Measurements from ENCODE around the gene IREB2.

DNA sequence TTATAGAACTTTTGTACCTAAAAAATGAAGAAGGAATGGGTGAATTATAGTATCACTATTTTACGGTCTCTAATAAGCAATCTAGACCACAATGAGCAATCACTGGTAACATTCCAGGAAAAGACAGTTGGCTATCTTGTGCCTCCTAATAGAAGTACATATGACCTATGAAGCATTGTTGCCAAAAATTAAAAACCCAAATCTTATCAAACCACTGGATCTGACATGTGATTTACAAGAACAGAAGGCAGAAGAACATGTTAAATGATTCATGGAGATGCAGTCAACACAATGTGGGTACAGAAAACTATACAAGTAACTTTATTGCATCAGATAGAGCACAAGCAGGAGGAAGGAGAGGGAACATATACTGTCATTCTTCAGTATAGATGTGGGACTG is 54.9 kb downstream of the IREB2 start:
- TF ChIP-seq, protein P1, sequence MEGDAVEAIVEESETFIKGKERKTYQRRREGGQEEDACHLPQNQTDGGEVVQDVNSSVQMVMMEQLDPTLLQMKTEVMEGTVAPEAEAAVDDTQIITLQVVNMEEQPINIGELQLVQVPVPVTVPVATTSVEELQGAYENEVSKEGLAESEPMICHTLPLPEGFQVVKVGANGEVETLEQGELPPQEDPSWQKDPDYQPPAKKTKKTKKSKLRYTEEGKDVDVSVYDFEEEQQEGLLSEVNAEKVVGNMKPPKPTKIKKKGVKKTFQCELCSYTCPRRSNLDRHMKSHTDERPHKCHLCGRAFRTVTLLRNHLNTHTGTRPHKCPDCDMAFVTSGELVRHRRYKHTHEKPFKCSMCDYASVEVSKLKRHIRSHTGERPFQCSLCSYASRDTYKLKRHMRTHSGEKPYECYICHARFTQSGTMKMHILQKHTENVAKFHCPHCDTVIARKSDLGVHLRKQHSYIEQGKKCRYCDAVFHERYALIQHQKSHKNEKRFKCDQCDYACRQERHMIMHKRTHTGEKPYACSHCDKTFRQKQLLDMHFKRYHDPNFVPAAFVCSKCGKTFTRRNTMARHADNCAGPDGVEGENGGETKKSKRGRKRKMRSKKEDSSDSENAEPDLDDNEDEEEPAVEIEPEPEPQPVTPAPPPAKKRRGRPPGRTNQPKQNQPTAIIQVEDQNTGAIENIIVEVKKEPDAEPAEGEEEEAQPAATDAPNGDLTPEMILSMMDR (IDR thresholded peaks at IDR 0.05) = no peak
- TF ChIP-seq TEAD4 (CRISPR knock-in tag; IDR thresholded peaks at IDR 0.05) (no peak), CREM (CRISPR knock-in tag; IDR thresholded peaks at IDR 0.05) (no peak), NFYB (CRISPR knock-in tag; conservative IDR thresholded peaks at IDR 0.05; ENCODE audit: low read depth) (no peak), CREB1 (CRISPR knock-in tag; IDR thresholded peaks at IDR 0.05) (no peak), ZNF317 (CRISPR knock-in tag; IDR thresholded peaks at IDR 0.05; ENCODE audit: borderline replicate concordance, low read depth) (no peak), ZNF138 (CRISPR knock-in tag; conservative IDR thresholded peaks at IDR 0.05) (no peak)
- TF ChIP-seq, protein P2, sequence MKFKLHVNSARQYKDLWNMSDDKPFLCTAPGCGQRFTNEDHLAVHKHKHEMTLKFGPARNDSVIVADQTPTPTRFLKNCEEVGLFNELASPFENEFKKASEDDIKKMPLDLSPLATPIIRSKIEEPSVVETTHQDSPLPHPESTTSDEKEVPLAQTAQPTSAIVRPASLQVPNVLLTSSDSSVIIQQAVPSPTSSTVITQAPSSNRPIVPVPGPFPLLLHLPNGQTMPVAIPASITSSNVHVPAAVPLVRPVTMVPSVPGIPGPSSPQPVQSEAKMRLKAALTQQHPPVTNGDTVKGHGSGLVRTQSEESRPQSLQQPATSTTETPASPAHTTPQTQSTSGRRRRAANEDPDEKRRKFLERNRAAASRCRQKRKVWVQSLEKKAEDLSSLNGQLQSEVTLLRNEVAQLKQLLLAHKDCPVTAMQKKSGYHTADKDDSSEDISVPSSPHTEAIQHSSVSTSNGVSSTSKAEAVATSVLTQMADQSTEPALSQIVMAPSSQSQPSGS (CRISPR knock-in tag; IDR thresholded peaks at IDR 0.05; ENCODE audit: borderline replicate concordance, low read depth) = no peak
- TF ChIP-seq, protein P3, sequence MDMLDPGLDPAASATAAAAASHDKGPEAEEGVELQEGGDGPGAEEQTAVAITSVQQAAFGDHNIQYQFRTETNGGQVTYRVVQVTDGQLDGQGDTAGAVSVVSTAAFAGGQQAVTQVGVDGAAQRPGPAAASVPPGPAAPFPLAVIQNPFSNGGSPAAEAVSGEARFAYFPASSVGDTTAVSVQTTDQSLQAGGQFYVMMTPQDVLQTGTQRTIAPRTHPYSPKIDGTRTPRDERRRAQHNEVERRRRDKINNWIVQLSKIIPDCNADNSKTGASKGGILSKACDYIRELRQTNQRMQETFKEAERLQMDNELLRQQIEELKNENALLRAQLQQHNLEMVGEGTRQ (CRISPR knock-in tag; IDR thresholded peaks at IDR 0.05) = no peak
- TF ChIP-seq, protein P4, sequence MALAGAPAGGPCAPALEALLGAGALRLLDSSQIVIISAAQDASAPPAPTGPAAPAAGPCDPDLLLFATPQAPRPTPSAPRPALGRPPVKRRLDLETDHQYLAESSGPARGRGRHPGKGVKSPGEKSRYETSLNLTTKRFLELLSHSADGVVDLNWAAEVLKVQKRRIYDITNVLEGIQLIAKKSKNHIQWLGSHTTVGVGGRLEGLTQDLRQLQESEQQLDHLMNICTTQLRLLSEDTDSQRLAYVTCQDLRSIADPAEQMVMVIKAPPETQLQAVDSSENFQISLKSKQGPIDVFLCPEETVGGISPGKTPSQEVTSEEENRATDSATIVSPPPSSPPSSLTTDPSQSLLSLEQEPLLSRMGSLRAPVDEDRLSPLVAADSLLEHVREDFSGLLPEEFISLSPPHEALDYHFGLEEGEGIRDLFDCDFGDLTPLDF (CRISPR knock-in tag; IDR thresholded peaks at IDR 0.05) = no peak
- TF ChIP-seq, protein P5, sequence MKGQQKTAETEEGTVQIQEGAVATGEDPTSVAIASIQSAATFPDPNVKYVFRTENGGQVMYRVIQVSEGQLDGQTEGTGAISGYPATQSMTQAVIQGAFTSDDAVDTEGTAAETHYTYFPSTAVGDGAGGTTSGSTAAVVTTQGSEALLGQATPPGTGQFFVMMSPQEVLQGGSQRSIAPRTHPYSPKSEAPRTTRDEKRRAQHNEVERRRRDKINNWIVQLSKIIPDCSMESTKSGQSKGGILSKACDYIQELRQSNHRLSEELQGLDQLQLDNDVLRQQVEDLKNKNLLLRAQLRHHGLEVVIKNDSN (CRISPR knock-in tag; IDR thresholded peaks at IDR 0.05) = no peak
- TF ChIP-seq, protein P6, sequence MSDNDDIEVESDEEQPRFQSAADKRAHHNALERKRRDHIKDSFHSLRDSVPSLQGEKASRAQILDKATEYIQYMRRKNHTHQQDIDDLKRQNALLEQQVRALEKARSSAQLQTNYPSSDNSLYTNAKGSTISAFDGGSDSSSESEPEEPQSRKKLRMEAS (CRISPR knock-in tag; IDR thresholded peaks at IDR 0.05) = no peak
- TF ChIP-seq, protein P7, sequence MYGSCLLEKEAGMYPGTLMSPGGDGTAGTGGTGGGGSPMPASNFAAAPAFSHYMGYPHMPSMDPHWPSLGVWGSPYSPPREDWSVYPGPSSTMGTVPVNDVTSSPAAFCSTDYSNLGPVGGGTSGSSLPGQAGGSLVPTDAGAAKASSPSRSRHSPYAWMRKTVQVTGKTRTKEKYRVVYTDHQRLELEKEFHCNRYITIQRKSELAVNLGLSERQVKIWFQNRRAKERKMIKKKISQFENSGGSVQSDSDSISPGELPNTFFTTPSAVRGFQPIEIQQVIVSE (CRISPR knock-in tag; IDR thresholded peaks at IDR 0.05; ENCODE audit: borderline replicate concordance) = no peak
- TF ChIP-seq, protein P8, sequence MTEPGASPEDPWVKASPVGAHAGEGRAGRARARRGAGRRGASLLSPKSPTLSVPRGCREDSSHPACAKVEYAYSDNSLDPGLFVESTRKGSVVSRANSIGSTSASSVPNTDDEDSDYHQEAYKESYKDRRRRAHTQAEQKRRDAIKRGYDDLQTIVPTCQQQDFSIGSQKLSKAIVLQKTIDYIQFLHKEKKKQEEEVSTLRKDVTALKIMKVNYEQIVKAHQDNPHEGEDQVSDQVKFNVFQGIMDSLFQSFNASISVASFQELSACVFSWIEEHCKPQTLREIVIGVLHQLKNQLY (CRISPR knock-in tag; IDR thresholded peaks at IDR 0.05) = no peak

All from WTC11 (cell line).